AG09319 (cell line): Measurements from ENCODE around the gene BTNL8.

ENCODE experiments used
- DNase-seq: peaks from one replicate; pipeline ENCODE4 v3.0.0-alpha.2; 2010; ENCODE audit warnings: low read depth; ENCODE audit errors: extremely low read depth
- CTCF ChIP-seq: IDR thresholded peaks from 2 replicates; pipeline ENCODE4 v1.5.1; 2011; ENCODE audit warnings: low read depth, mild to moderate bottlenecking, inconsistent platforms, low read length, moderate library complexity

The BTNL8 gene

GRCh38 chr5:180932660-180933059 is 33.7 kb downstream of the BTNL8 start:
- DNase-seq = no peak
- TF ChIP-seq CTCF = no peak

- TF ChIP-seq CTCF = no peak
- DNase-seq = no peak
These were observed 36.2 kb downstream of the BTNL8 start for GRCh38 chr5:180935203-180935602.

GRCh38 chr5:180938294-180938693 is 39.3 kb downstream of the BTNL8 start:
- no peak for TF ChIP-seq CTCF
- DNase-seq = no peak

- no peak for DNase-seq
These were observed 51.5 kb downstream of the BTNL8 start for GRCh38 chr5:180950291-180950949.

GRCh38 chr5:180959661-180960060 is 60.7 kb downstream of the BTNL8 start:
- no peak for DNase-seq
- no peak for TF ChIP-seq CTCF

More at GRCh38 chr5:180950291-180950949, 51.5 kb downstream of the BTNL8 start:
- no peak for TF ChIP-seq CTCF

GRCh38 chr5:180960209-180960608 is 61.2 kb downstream of the BTNL8 start:
- no peak for DNase-seq
- no peak for TF ChIP-seq CTCF

- no peak for TF ChIP-seq CTCF
These were observed 70.4 kb downstream of the BTNL8 start for GRCh38 chr5:180969406-180969805.

More at GRCh38 chr5:180969406-180969805, 70.4 kb downstream of the BTNL8 start:
- DNase-seq = no peak
